Inflammatory macrophage (primary cell): Measurements from ENCODE around the gene MCF2L.

Experiments
- DNase-seq, 2 donors: peaks; one replicate each; pipeline ENCODE4 v3.0.0-alpha.2; 2020 to 2022

Gene MCF2L

GRCh38 chr13:112943309-112944125, 25.5 kb upstream of the MCF2L start:
- peak in 1 of 2 donors; percentile 44 for DNase-seq

- DNase-seq: no peak
These were observed 21.2 kb upstream of the MCF2L start for GRCh38 chr13:112947796-112948195.

- no peak for DNase-seq
These were observed 17.2 kb upstream of the MCF2L start for GRCh38 chr13:112951674-112952371.

GRCh38 chr13:112952759-112953551, 16.1 kb upstream of the MCF2L start:
- DNase-seq: no peak

- no peak for DNase-seq
These were observed 15.2 kb upstream of the MCF2L start for GRCh38 chr13:112953591-112954487.

- DNase-seq: no peak
These were observed 14.3 kb upstream of the MCF2L start for GRCh38 chr13:112954488-112955270.

- no peak for DNase-seq
These were observed 13.6 kb upstream of the MCF2L start for GRCh38 chr13:112955271-112955937.

- no peak for DNase-seq
These were observed 13.1 kb upstream of the MCF2L start for GRCh38 chr13:112955956-112956355.

- DNase-seq: no peak
These were observed 12.3 kb upstream of the MCF2L start for GRCh38 chr13:112956571-112957294.

GRCh38 chr13:112957295-112957677, 11.7 kb upstream of the MCF2L start:
- no peak for DNase-seq

GRCh38 chr13:112958127-112958989, 10.7 kb upstream of the MCF2L start:
- DNase-seq: no peak

GRCh38 chr13:112959206-112959605, 9.8 kb upstream of the MCF2L start:
- DNase-seq: no peak

- DNase-seq: no peak
These were observed 9.1 kb upstream of the MCF2L start for GRCh38 chr13:112959701-112960542.

- DNase-seq: no peak
These were observed 8.3 kb upstream of the MCF2L start for GRCh38 chr13:112960706-112961105.

- DNase-seq: no peak
These were observed 7.3 kb upstream of the MCF2L start for GRCh38 chr13:112961457-112962369.

- no peak for DNase-seq
These were observed 6.6 kb upstream of the MCF2L start for GRCh38 chr13:112962396-112962795.
